HG02763 (cell line): ENCODE data around the gene FOXP3.

ENCODE experiments used
- ATAC-seq: cut with Tn5 transposase; IDR thresholded peaks from one replicate; pipeline ENCODE4 v1.9.1; 2021; ENCODE audit warnings: mild to moderate bottlenecking, moderate library complexity; ENCODE audit not compliant: unreplicated experiment

Gene FOXP3

DNA sequence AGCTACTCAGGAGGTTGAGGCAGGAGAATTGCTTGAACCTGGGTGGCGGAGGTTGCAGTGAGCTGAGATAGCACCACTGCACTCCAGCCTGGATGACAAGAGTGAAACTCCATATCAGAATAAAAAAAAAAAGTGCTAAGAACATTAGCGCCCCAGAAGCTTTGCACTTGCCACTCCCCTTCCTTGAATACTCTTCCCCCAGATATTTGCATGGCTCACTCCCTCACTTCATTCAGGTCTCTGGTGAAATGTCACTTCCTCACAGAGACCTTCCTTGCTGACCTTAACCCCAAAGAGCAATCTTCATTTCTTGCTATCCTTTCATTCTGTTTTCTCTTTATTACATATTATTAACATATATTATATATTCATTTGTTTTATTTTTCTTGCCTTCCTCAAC, 42.6 kb downstream of the FOXP3 start:
- ATAC-seq = no peak

DNA sequence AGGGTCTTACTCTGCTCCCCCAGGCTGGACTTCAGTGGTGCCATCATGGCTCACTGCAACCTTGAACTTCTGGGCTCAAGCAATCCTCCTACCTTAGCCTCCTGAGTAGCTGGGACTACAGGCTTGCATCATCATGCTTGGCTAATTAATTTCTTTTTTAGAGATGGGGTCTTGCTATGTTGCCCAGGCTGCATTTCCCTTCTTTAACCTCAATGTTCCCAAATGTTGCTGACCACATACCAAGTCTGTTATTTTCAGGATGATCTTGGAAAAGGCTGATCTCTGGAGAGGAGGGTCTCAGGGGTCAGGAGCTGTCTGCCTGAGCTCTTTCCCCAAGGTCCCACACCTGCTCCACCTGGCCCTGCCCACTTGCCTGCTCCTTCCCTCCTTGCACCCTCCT, 44.4 kb downstream of the FOXP3 start:
- ATAC-seq = no peak

DNA sequence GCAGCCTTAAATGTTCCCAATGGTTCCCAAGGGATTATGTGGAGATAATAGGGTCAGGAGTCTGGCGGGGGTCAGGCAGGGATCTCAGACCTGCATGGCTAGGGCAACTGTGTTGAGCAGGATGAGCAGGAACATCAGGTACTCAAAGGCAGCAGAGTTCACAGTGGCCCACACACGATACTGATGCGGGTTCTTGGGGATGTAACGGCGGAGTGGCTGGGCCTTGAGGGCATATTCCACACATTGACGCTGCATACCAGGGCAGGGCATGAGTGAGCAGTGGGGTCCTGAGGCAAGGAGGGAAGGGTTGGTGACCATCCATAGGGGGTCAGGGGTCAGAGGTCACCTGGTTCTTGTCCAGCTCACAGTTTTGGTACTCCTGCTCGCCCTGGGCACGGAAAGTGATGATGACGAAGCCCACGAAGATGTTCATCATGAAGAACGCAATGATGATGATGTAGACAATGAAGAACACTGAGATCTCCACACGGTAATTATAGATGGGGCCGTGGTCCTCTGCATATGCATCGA, 49.4 kb downstream of the FOXP3 start:
- ATAC-seq = no peak

DNA sequence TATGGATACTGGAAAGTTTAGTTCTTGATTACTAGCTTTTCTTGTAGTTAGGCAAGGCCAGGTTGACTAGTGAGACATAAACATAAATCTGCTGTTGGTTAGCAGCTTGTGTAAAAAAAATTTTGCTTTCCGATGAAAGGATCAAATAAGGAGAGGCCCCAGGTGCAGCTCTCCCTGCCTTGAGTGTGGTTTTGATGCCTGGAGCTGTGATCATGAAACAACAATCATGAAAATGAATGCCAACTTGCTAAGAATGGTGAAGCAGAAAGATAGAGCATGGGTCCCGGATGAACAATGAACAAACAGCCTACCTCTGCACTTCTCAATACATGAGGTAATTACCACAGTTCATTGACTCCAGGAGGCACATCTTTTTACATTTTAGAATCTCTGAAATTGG, 50.1 kb downstream of the FOXP3 start:
- ATAC-seq = no peak

DNA sequence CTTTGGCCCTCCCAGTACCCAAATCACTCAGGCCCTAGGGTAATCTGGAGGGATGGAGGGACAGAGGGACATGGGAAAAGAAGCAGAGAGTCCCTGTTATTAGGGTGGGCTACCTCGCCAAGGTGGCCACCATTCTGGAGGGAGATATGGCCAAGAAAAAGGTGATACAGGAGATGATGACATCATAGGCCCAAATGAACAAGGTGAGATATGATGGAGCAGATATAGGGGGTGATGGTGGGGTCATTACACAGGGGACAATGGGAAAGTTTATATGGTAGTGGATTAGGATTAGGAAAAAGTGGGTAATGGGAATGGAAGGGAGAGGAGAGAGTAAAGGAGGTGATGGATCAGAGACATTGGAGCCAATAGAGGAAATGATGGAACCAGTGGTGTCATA, 51.6 kb downstream of the FOXP3 start:
- ATAC-seq = no peak

DNA sequence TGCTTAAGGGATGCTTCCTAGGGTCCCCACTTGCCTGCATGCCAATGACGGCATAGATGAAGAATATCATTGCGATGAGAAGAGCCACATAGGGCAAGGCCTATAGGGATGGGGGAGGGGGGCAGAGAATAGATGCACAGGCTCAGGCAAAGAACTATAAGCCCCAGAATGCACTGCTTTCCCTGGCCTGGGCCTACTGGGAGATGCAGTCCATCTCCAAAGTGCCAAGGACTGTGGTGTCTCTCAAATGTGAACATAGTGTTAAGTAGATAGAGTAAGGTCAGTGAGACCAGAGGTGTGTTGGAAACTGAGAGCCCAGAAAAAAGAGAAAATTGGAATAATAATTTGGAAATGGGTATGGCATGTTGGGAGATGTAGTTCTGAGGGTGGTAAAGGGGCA, 52.3 kb downstream of the FOXP3 start:
- no peak for ATAC-seq

DNA sequence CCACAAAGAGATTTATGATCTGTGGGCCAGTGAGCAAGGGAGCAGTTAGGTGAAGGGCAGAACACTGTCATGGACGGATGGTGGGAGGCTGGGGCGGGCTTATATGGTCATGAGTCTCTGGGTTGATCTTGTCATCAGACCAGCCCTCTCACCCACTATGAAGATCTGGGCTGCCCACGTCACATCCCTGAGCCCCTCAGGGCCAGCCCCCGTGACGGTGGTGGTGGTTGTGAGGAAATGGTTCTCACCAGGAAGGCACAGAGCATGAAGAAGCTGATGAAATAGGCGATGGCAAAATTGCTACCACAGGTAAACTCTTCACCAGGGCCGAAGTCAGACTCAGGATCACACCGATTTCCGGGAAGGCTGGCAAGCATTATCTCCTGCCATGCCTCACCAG, 53.4 kb downstream of the FOXP3 start:
- no peak for ATAC-seq

DNA sequence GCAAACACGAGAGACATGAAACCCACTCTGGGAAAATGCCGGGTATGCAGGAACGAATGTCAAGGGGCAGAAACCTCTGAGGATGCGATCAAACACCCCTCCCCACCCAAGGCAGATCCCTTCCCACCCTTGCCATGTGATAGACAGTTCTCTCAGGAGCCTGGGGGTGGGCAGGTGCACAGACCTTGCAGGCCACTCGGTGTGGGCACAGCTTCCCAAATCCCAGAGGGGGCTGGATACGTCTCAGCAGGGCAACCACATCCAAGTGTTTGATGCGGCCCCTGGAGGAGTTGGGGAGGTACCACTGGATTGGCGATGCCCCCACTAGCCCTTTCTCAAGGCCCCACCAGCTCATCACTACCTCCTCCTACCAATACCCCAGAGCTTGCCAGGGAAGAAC, 54.1 kb downstream of the FOXP3 start:
- ATAC-seq = no peak

DNA sequence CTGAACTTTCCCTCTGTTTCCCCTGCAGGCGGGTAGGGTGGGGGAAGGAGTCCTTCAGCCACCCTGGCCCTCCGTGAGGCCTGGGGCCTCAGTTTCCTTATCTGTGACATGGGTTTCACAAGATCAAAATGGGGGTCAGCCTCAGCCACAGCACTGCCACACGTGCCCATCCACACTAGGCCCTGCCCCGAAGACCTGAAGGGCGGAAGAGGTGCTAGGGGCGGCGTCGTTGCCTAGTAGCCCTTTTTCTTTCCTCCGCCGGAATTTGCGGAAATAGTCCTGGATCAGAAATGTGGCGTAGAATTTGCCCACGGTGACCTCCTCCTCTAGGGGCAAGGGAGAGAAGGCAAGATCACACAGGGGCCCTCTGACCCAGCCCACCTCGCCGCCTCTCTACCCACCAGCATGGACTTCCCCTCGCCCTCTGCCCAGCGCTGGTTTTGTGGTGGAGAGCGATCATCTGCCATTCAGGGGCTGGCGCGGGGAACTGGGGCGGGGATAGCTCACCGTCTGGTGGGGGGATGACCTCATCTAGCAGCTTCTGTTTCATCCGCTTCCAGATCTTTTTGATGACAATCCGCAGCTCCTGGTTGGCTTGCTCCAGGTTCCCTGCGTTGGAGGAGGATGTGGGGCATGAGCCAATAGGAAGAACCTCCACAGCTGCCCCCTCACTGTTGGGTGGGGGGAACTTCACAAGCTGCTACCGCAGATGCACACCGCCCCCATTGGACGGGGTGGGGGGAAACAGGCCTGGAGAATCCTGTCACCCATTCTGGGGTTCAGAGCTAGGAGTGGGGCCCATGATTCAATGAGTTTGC, 54.9 kb downstream of the FOXP3 start:
- no peak for ATAC-seq

DNA sequence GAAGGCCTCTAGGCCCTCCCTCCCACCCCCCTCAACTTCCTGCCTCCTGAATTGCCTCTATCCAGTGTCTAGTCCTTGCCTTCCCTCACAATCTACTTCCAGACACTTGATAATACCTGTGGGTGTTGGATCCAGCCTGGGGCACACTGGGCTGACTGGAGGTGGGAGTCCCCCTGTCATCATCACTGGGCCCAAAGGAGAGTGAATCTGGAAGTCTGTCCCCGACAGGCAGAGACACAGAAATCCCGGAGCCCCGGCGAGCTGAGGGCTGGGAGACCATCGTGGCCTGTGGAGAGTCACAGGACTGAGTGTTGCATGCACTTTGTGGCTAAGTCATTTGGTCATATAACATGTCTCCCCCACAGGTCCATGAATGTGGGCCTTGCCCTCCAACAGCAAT, 56.1 kb downstream of the FOXP3 start:
- ATAC-seq = no peak

DNA sequence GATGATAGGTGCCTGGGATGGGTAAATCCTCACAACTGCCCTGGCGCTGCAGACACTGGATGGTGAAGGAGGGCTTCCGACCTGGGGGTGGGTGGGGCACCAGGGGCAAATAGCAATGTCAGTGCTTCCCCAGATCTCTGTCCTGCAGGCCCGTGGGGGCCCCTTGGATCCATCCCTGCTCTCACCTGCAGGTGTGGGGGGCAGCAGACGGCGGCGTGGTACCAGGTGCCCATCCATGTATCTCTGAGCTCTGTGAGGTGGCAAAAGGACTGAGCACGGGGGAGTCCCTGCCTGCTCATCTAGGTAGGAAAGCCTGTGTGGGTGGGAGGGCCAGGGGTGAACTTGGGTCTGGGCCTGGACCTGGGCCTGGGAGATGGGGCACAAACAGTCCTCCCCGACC, 58.0 kb downstream of the FOXP3 start:
- no peak for ATAC-seq

DNA sequence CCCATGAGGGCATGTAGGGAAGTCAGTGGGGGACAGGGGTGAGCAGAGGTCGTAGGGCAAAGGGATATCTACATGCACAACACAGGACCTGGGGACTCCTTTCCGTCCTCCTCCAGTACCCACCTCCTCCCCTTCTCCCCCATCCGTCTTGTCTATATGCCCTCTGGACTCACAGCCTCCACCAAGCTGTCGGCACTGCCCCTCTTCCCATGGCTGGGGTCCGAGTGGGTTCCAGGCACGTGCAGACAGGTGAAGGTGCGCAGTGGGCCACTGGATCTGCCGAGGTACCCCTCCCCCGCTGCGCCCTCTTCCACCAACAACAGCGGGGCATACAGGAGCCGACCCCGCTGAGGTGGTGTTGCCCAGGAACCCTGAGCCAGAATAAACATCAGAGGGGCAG, 59.1 kb downstream of the FOXP3 start:
- ATAC-seq = no peak

DNA sequence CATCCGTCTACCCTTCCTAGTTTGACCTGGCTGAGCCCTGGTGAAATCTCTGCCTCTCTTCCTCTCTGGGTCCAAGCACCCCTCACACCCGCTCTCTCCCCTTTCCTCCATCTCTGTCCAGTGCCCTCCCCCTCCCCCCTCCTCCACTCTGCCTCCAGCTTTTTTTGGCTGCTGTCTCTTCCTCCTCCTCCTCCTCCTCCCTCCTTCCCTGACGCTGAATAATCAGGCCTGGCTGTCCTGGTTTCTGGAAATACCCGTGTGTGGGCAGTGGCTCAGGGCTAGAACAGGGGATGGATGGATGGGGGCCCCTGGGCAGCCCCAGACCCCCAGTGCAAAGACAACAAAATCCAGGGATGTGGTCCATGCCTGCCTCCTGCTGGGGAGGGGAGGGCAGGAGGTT, 59.8 kb downstream of the FOXP3 start:
- no peak for ATAC-seq

DNA sequence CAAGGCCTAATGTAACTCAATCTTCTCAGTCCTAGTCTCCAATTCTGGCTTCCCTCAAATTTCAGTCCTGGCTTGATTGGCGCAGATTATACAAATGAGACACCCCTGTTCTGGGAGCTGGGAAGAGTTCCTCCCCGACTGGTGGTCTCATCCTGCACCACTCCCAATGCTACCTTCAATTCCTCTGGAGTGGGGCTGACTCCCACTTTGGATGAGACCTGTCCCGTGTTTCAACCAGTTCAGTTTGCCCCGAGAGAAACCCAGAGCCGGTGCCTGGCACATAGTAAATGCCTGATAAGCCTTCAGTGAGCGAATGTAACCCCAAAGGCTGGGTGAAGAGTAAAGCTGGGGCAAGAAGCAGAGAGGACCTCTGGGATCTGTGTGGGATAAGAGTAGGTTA, 60.5 kb downstream of the FOXP3 start:
- ATAC-seq = no peak

DNA sequence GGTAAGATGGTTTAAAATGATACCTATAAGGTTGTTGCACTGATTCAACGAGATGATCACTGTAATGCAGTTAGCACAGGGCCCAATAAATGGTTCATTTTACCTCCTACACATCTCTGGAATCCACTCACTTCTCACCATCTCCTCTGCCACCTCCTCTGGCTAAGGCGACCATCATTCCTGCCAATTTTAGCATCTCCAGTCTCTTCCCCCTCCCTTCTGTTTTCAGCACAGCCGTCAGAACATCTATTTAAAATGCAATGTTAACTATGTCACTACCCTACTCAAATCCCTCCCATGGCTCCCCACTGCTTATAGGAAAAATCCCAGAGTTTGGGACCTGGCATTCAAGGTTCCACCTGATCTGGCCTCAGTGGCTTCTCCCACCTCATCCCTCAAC, 61.0 kb downstream of the FOXP3 start:
- no peak for ATAC-seq

DNA sequence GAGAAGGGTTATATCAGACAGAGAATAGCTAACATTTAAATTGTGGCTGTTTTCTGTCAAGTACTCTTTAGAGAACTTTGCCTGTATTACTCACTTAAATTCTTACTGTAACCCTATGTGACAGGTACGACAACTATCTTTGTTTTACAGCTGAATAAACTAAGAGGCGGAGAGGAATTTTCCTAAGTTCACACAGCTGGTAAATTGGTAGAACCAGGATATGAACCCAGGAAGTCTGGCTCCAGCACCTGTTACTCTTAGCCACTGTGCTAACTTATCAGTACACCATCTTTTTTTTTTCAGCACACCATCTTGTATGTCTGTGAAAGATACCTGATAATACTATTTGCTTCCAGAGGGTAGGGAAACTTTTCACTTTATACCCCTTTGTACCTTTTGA, 62.5 kb downstream of the FOXP3 start:
- no peak for ATAC-seq
